GM21515 (cell line): ENCODE data around the gene HOXD3.

ENCODE experiments used
- ATAC-seq: cut with Tn5 transposase; IDR thresholded peaks from one replicate; pipeline ENCODE4 v1.9.1; 2021; ENCODE audit not compliant: unreplicated experiment

The HOXD3 gene

DNA sequence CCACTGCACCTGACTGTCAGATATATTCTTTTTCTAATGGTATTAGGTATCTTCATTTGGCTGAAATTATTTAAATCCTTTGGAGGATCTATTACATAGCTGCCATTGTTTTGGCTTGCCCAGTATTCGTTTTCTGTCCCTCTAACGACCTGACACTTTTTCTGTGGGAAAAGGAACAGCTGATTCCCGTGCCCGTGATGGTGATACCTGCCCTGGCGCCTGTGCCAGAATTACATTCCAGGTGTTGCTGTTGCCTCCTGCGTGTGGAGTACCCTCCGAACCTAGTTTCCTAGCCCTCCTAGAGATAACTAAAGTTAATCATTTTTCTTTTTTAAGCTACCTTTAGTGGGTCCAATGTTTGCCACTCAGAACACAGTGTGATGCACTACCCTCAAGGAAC lies 45.4 kb downstream of the HOXD3 start:
- ATAC-seq, result no peak

DNA sequence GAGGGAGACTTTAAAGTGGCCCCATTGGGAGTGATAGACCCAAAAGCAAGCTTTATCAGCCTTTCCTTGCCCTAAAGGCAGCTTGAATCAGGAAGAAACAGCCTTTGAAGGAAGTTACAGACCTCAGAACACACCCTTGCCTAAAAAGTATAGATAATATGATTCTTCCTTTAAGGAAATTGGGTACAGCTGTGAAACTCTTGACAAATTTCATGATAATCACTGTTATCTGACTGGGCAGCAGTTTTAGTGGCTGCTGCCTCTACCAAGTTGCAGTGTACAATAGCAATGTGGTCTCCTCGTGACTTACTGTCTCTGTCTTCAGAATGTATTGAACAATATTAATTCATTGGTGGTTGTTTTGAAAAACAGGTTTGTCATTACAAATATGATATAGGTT lies 48.0 kb downstream of the HOXD3 start:
- no peak for ATAC-seq

DNA sequence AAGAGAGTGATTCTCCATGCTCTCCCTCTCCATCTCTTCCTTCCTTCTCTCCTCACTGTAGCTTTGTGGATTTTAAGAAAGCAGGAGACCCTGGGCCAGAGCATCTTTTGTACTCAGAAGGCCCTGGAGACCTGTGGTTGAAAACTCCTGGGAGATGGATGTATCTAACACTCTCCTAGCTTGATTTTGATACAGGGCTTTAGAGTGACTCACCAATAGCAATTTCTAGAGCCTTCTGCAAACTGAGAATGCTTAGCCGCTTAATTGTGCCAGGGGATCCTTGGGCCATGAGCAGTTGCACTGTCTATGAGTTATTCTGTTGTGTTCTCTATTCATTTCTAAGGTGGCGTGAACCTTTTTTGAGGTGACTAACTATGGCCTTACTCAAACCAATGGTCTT lies 49.0 kb downstream of the HOXD3 start:
- ATAC-seq, result no peak

DNA sequence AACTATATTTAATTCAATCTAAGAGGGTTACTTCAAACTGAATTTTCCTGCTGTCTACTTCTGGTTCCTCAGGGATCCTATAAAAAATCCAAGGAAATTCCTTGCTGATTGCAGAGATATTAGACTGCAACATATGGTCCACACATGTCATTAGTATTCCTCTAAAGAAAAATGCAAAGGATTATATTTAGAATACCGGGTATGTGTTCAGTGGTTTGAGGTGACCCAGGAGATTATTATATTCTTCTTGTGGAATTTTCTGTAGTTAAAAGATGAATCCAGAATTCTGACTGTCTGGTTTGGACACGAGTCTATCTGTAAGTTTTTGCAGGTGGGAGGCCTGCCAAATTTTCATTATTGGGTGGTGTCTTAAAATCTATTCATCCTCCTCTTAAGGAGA lies 49.6 kb downstream of the HOXD3 start:
- no peak for ATAC-seq

DNA sequence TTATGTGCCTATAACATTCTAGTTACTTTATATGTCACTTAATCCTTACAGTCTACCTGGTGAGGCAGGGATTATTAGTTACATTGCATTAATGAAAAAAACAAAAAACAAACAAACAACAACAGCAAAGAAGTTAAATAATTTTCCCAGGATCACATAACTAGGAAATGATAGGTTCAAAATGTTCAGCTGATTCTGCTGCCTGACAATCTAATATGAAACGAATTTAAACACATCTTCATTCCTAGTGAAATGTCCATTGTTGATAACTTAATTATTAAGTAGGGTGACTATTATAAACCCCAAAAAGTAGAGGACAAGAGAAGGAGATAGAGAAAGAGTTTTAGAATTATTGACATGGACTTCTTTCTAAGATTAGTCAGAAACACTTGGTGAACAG lies 54.0 kb downstream of the HOXD3 start:
- no peak for ATAC-seq

DNA sequence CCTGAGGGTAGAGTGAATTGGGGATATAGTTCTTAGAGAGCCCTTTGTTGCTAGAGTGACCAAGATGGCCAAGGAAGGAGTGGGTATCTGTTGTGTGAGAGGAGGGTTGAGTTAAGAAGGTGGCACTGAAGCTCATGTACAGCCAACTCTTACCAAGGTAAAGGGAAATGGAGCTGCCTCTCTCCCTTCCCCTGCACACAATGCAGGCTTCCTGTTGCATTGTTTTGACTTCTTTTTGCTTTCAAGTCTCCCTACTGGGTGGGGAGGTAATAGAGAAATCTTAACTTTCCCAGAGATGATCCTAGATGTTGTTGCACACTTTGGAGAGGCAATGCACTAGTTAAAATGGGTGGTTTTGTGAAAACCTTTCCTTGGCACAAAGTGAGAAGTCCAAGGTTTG lies 55.2 kb downstream of the HOXD3 start:
- ATAC-seq, result no peak

DNA sequence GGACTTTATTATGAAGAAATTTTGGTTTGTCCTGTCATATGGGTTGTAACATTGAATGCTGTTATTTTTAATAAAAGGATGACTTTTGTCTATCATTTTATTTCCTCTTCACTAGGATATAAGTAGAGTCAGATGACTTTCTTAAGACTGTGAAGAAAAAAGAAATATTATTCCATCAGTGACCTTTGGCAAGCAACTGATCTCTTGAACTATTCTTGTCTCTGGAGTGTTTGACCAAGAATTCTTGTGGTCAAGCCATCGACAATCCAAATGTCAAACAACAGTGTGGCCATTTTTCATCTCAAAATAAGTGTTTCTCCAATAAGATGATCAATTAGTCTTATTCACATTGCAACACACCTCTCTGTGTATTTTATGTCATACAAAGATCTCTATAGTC lies 56.3 kb downstream of the HOXD3 start:
- ATAC-seq, result no peak
